BLaER1 treated with 17β-estradiol and CSF1 and Interleukin-3, amounts not matched to agents 10 nM and 100 nM (cell line): ENCODE measurements around the gene IRF3.

Experiments used
- H3K27ac ChIP-seq, 11 experiments: shearing (Covaris generic); formaldehyde crosslinking; 2 replicates each; pipeline ENCODE4 v1.8.1; 2022
- H3K27me3 ChIP-seq, 11 experiments: shearing (Covaris generic); formaldehyde crosslinking; 2 replicates each; pipeline ENCODE4 v1.8.1; 2022
- H3K36me3 ChIP-seq, 11 experiments: shearing (Covaris generic); formaldehyde crosslinking; 2 replicates each; pipeline ENCODE4 v1.8.1; 2022
- H3K4me1 ChIP-seq, 10 experiments: shearing (Covaris generic); formaldehyde crosslinking; 2 replicates each; pipeline ENCODE4 v1.8.1; 2022
- H3K4me2 ChIP-seq, 11 experiments: shearing (Covaris generic); formaldehyde crosslinking; 2 replicates each; pipeline ENCODE4 v1.8.1; 2022
- H3K4me3 ChIP-seq, 10 experiments: shearing (Covaris generic); formaldehyde crosslinking; 2 replicates each; pipeline ENCODE4 v1.8.1; 2022
- H3K9ac ChIP-seq, 11 experiments: shearing (Covaris generic); formaldehyde crosslinking; 2 replicates each; pipeline ENCODE4 v1.8.1; 2022
- H3K9me3 ChIP-seq, 11 experiments: shearing (Covaris generic); formaldehyde crosslinking; replicated peaks in 1 of 11; 2 replicates each; pipeline ENCODE4 v1.8.1; 2022
- H4K20me1 ChIP-seq, 11 experiments: shearing (Covaris generic); formaldehyde crosslinking; 2 replicates each; pipeline ENCODE4 v1.8.1; 2022
- Cebpa-rat ChIP-seq, 11 experiments: shearing (Covaris generic); IDR thresholded peaks; 2 replicates each; pipeline ENCODE4 v1.8.1; 2022

Gene IRF3

DNA sequence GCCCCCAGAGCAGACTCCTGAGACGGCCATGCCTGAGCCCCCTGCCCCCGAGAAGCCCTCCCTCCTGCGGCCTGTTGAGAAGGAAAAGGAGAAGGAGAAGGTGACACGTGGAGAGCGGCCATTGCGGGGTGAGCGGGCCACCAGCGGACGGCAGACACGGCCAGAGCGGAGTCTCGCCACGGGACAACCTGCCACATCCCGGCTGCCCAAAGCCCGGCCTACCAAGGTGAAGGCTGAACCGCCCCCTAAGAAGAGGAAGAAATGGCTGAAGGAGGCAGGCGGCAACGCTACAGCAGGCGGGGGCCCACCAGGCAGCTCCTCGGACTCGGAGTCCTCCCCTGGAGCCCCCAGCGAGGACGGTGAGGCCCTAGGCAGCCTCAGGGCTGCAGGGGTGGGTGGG lies 49.8 kb downstream of the IRF3 start:
- H3K27me3 ChIP-seq = no peaks in the 10 kb centered on the region
- peak overlapping the region in 2 of 11 experiments; percentile 74 to 80; a peak in 3 of 22 replicates for H3K27ac ChIP-seq
- no peak overlapping the region for H3K4me3 ChIP-seq
- peaks cover 29 to 75% (median 38%) of the 10 kb centered on the region in 11 experiments; a peak in 20 of 22 replicates for H4K20me1 ChIP-seq
- peaks cover 0 to 14% (median 8%) of the 10 kb centered on the region in 11 experiments; a peak in 11 of 22 replicates for H3K9me3 ChIP-seq
- H3K9ac ChIP-seq = no peak overlapping the region
- H3K4me2 ChIP-seq = no peak overlapping the region
- H3K36me3 ChIP-seq = peaks cover 69 to 97% (median 90%) of the 10 kb centered on the region in 11 experiments
- no peak for TF ChIP-seq Cebpa-rat (IDR thresholded peaks at IDR 0.05)
- H3K4me1 ChIP-seq = peaks cover 0 to 44% (median 22%) of the 10 kb centered on the region in 10 experiments; a peak in 12 of 20 replicates

DNA sequence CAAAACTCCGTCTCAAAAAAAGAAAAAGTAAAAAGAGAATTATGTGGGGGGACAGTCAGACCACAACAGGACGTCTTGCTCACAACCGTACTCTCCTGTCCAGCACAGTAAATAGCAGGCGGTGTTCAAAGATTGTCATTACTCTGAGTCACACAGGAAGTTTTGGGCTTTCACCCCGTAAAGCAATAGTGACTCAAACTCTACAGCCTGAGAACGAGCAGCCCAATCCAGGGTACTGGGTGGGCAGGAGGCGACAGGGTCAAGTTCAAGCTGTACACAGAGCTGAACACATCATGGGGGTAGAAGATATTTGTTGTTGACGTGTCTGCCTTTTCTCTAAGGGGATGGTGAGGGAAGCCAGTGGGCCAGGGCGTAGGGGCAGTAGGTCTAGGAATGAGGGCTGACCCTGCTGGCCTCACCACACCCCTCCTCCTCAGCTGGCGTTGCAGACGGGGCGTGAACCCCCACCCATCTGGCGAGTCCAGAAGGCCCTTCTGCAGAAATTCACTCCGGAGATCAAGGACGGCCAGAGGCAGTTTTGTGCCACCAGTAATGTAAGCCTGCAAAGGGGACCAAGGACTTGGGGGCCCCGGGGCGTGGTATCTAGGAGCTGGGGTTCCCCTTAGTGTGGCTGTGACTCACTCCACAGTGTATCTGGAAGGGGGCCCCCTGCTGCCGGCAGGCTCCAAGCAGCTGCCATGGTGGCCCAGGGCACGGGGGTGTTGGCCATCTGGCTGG lies 51.4 kb downstream of the IRF3 start:
- peak overlapping the region in 7 of 11 experiments; percentile 13 to 80 (median 52); a peak in 10 of 22 replicates for H3K27ac ChIP-seq
- no peak overlapping the region for H3K4me3 ChIP-seq
- H3K27me3 ChIP-seq = no peaks in the 10 kb centered on the region
- peaks cover 36 to 80% (median 51%) of the 10 kb centered on the region in 11 experiments for H4K20me1 ChIP-seq
- peaks cover 69 to 99% (median 92%) of the 10 kb centered on the region in 11 experiments for H3K36me3 ChIP-seq
- TF ChIP-seq Cebpa-rat (IDR thresholded peaks at IDR 0.05) = no peak
- H3K4me2 ChIP-seq = peak overlapping the region in 5 of 11 experiments; percentile 45 to 82 (median 62); a peak in 11 of 22 replicates
- peaks cover 0 to 14% (median 8%) of the 10 kb centered on the region in 11 experiments; a peak in 11 of 22 replicates for H3K9me3 ChIP-seq
- H3K4me1 ChIP-seq = peaks cover 0 to 47% (median 22%) of the 10 kb centered on the region in 10 experiments; a peak in 12 of 20 replicates
- peak overlapping the region in 5 of 11 experiments; percentile 26 to 62 (median 60); a peak in 8 of 22 replicates for H3K9ac ChIP-seq

- Histone ChIP-seq H3K4me3 (no peak overlapping the region; a peak in 1 of 20 replicates), H3K9me3 (peaks cover 0 to 14% (median 8%) of the 10 kb centered on the region in 11 experiments; a peak in 11 of 22 replicates), H3K4me2 (peak overlapping the region in 5 of 11 experiments; percentile 45 to 82 (median 62); a peak in 9 of 22 replicates), H3K36me3 (peaks cover 70 to 99% (median 92%) of the 10 kb centered on the region in 11 experiments), H3K27me3 (no peaks in the 10 kb centered on the region), H3K27ac (peak overlapping the region in 5 of 11 experiments; percentile 14 to 80 (median 54); a peak in 8 of 22 replicates), H3K9ac (peak overlapping the region in 4 of 11 experiments; percentile 57 to 62 (median 60); a peak in 8 of 22 replicates), H4K20me1 (peaks cover 40 to 82% (median 60%) of the 10 kb centered on the region in 11 experiments), H3K4me1 (peaks cover 0 to 47% (median 22%) of the 10 kb centered on the region in 10 experiments; a peak in 12 of 20 replicates)
- TF ChIP-seq Cebpa-rat (IDR thresholded peaks at IDR 0.05) = no peak
These were observed 52.3 kb downstream of the IRF3 start for GRCh38 chr19:49613374-49613773.
